Measurements from ENCODE around the gene STOML3.

GRCh38 chr13:39035204-39035603, 44.6 kb upstream of the STOML3 start:
- no peak for TF ChIP-seq CTCF (IDR thresholded peaks at IDR 0.05)
- TF ChIP-seq POLR2A (IDR thresholded peaks at IDR 0.05), result no peak
